Adrenal gland (tissue), 5 donors: ENCODE measurements around the gene FOXJ3.

Source experiments
- POLR2A ChIP-seq, 2 donors: fragments of 450-650 bp; IDR thresholded peaks; one replicate each; pipeline ENCODE4 v1.6.1; 2017; ENCODE audit warnings: antibody characterized with exemption in 2 of 2, mild to moderate bottlenecking in 2 of 2, moderate library complexity in 1 of 2
- TF ChIP-seq, protein P1 (sequence below), 6 experiments: fragments of 450-650 bp in 4 of 6; fragments of 200-600 bp in 2 of 6; sonication (generic) in 1 of 6; IDR thresholded peaks; 1 replicate in 5 of 6; 2 replicates in 1 of 6; pipeline versions ENCODE4 v1.5.1 to v1.8.0; 2016 to 2021; ENCODE audit warnings: antibody characterized with exemption in 6 of 6, mild to moderate bottlenecking in 2 of 6, moderate library complexity in 1 of 6
- donor health status: DM: no; HTN: no; CAD: no.

DNA sequence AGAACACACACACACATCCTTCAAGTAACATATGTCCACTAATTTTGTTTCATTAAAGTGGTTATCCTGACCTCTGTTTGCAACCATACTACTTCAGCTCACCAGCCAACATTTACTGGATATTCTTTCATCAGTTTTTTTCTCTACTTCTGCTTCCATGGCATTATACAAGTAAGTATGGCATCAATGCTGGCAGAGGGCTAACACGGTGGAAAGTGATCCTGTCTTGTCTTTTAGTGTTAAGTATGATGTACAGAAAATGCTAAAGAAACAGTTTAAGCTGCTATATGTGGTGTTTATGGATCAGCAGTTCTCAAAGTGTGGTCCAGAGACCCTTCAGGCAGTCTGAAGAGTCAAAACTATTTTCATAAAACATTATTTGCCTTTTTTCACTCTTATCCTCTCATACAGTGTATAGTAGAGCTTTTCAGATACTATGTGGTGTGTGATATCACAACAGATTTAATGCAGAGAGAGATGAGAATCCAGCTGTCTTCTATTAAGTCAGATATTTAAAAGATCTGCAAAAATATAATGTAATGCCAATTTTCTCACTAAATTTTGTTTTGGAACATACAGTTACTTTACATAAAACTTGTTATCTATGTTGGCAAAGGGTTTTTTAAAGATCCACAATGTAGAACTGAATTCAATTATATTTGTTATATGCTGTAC lies 46.6 kb downstream of the FOXJ3 start:
- no peak for TF ChIP-seq POLR2A (IDR thresholded peaks at IDR 0.05)
- TF ChIP-seq, protein P1, sequence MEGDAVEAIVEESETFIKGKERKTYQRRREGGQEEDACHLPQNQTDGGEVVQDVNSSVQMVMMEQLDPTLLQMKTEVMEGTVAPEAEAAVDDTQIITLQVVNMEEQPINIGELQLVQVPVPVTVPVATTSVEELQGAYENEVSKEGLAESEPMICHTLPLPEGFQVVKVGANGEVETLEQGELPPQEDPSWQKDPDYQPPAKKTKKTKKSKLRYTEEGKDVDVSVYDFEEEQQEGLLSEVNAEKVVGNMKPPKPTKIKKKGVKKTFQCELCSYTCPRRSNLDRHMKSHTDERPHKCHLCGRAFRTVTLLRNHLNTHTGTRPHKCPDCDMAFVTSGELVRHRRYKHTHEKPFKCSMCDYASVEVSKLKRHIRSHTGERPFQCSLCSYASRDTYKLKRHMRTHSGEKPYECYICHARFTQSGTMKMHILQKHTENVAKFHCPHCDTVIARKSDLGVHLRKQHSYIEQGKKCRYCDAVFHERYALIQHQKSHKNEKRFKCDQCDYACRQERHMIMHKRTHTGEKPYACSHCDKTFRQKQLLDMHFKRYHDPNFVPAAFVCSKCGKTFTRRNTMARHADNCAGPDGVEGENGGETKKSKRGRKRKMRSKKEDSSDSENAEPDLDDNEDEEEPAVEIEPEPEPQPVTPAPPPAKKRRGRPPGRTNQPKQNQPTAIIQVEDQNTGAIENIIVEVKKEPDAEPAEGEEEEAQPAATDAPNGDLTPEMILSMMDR (IDR thresholded peaks at IDR 0.05) = no peak
